IMR-90 (cell line): ENCODE measurements around the gene TAT. TPM values are rescaled to one million over a fixed set of nuclear protein-coding genes. Genes with fewer than 3 reads are reported as not detected.

Experiments used
- ATAC-seq: fragments of 200-7000 bp; cut with Tn5 transposase; 2 replicates; pipeline ENCODE4 v1.9.1; 2020; ENCODE audit warnings: low read depth, mild to moderate bottlenecking, moderate library complexity
- BruUV-seq: library from RNA; stranded (reverse); fragments of 400-500 nt; replicated peaks from 2 replicates; lab custom pipeline; 2021; lab: Mats Ljungman, UMichigan
- CTCF ChIA-PET: fragments of 300-600 bp; formaldehyde crosslinking; extraction: SDS; loops from one replicate; lab custom pipeline; 2021; ENCODE audit warnings: antibody characterized with exemption; lab: Yijun Ruan, JAX
- POLR2A ChIA-PET: fragments of 300-600 bp; sonication (Branson Sonifier 250); formaldehyde crosslinking; loops from one replicate; lab custom pipeline; 2022; ENCODE audit warnings: antibody characterized with exemption; ENCODE audit not compliant: unreplicated experiment; lab: Charles Lee
- DNase-seq: peaks from one replicate; pipeline ENCODE4 v3.0.0; 2013
- H2AFZ ChIP-seq: replicated peaks from 2 replicates; pipeline ENCODE3; 2013; ENCODE audit warnings: low read length, mild to moderate bottlenecking; ENCODE audit not compliant: poor library complexity
- H2AK5ac ChIP-seq: 2 replicates; pipeline ENCODE4 v1.6.1; 2013; ENCODE audit warnings: low read depth, low read length, inconsistent platforms
- H2AK9ac ChIP-seq: replicated peaks from 2 replicates; pipeline ENCODE3; 2013; ENCODE audit warnings: mild to moderate bottlenecking, low read depth, low read length, moderate library complexity; ENCODE audit not compliant: poor library complexity
- H2BK120ac ChIP-seq: 2 replicates; pipeline ENCODE4 v1.6.1; 2013; ENCODE audit warnings: low read depth, low read length, inconsistent platforms
- H2BK15ac ChIP-seq: 3 replicates; pipeline ENCODE4 v1.6.1; 2013; ENCODE audit warnings: low read depth, low read length, inconsistent platforms
- H2BK20ac ChIP-seq: 2 replicates; pipeline ENCODE4 v1.6.1; 2013; ENCODE audit warnings: low read depth, mild to moderate bottlenecking, inconsistent platforms, low read length, moderate library complexity
- H2BK5ac ChIP-seq: 2 replicates; pipeline ENCODE4 v1.6.1; 2013; ENCODE audit warnings: mild to moderate bottlenecking, low read depth, low read length, inconsistent platforms; ENCODE audit not compliant: poor library complexity, severe bottlenecking
- H3K14ac ChIP-seq: replicated peaks from 2 replicates; pipeline ENCODE4 v1.6.1; 2013; ENCODE audit warnings: low read depth, low read length, inconsistent platforms
- H3K18ac ChIP-seq: 2 replicates; pipeline ENCODE4 v1.6.1; 2013; ENCODE audit warnings: low read depth, low read length, control low read depth
- H3K23ac ChIP-seq: 2 replicates; pipeline ENCODE4 v1.6.1; 2013; ENCODE audit warnings: low read depth, low read length, inconsistent platforms
- H3K27ac ChIP-seq: 2 replicates; pipeline ENCODE4 v1.5.1; 2013; ENCODE audit warnings: mild to moderate bottlenecking, control low read depth, low read length; ENCODE audit not compliant: insufficient read depth
- H3K27me3 ChIP-seq: 2 replicates; pipeline ENCODE4 v1.6.1; 2013; ENCODE audit warnings: low read length; ENCODE audit not compliant: control insufficient read depth, insufficient read depth
- H3K36me3 ChIP-seq: 2 replicates; pipeline ENCODE4 v1.6.1; 2013; ENCODE audit warnings: low read length, mixed read lengths; ENCODE audit not compliant: control insufficient read depth, insufficient read depth
- H3K4ac ChIP-seq: 2 replicates; pipeline ENCODE4 v1.6.1; 2013; ENCODE audit warnings: low read depth, low read length, inconsistent platforms
- H3K4me1 ChIP-seq: 2 replicates; pipeline ENCODE4 v1.6.1; 2013; ENCODE audit warnings: low read length, mixed read lengths; ENCODE audit not compliant: control insufficient read depth, insufficient read depth
- H3K4me2 ChIP-seq: 2 replicates; pipeline ENCODE4 v1.6.1; 2013; ENCODE audit warnings: low read depth, mild to moderate bottlenecking, control low read depth, low read length, moderate library complexity
- H3K4me3 ChIP-seq: 2 replicates; pipeline ENCODE4 v1.5.1; 2013; ENCODE audit warnings: low read depth, mild to moderate bottlenecking, control low read depth, low read length, moderate library complexity; ENCODE audit not compliant: insufficient read depth
- H3K56ac ChIP-seq: 2 replicates; pipeline ENCODE4 v1.6.1; 2013; ENCODE audit warnings: low read length, inconsistent platforms; ENCODE audit not compliant: insufficient read depth; ENCODE audit errors: extremely low read depth
- H3K79me1 ChIP-seq, 2 experiments: 2 replicates each; pipeline ENCODE4 v1.6.1; 2013; ENCODE audit warnings: low read length in 2 of 2, inconsistent platforms in 1 of 2, low read depth in 1 of 2
- H3K9ac ChIP-seq: 2 replicates; pipeline ENCODE4 v1.6.1; 2013; ENCODE audit warnings: low read depth, low read length, control low read depth
- H3K9me1 ChIP-seq: 2 replicates; pipeline ENCODE4 v1.6.1; 2013; ENCODE audit warnings: low read length, inconsistent platforms; ENCODE audit not compliant: insufficient read depth
- H3K9me3 ChIP-seq: 2 replicates; pipeline ENCODE4 v1.6.1; 2013; ENCODE audit warnings: low read length; ENCODE audit not compliant: control insufficient read depth, insufficient read depth
- H4K20me1 ChIP-seq: 2 replicates; pipeline ENCODE4 v1.6.1; 2013; ENCODE audit warnings: low read length, inconsistent platforms; ENCODE audit not compliant: insufficient read depth
- H4K5ac ChIP-seq: 2 replicates; pipeline ENCODE4 v1.6.1; 2013; ENCODE audit warnings: mild to moderate bottlenecking, low read depth, low read length, control low read depth
- H4K8ac ChIP-seq, 2 experiments: 2 replicates each; pipeline ENCODE4 v1.6.1; 2013; ENCODE audit warnings: low read depth in 2 of 2, low read length in 2 of 2, control low read depth in 1 of 2, inconsistent platforms in 1 of 2
- H4K91ac ChIP-seq: 2 replicates; pipeline ENCODE4 v1.6.1; 2013; ENCODE audit warnings: low read depth, low read length, inconsistent platforms; ENCODE audit not compliant: insufficient read depth
- BHLHE40 ChIP-seq: fragments of 150-350 bp; IDR thresholded peaks from 2 replicates; pipeline ENCODE4 v1.6.1; 2016; ENCODE audit warnings: mild to moderate bottlenecking, low read depth, low read length
- CHD1 ChIP-seq: IDR thresholded peaks from 2 replicates; pipeline ENCODE4 v1.6.1; 2012; ENCODE audit warnings: low read depth, low read length, improper control_type of control experiment
- CTCF ChIP-seq: conservative IDR thresholded peaks from 2 replicates; pipeline ENCODE4 v1.5.1; 2012; ENCODE audit warnings: mild to moderate bottlenecking, low read depth, low read length, improper control_type of control experiment
- ELK1 ChIP-seq: fragments of 150-350 bp; IDR thresholded peaks from 2 replicates; pipeline ENCODE4 v1.6.1; 2016; ENCODE audit warnings: low read depth, mild to moderate bottlenecking, low read length, moderate library complexity, borderline replicate concordance
- FOS ChIP-seq: fragments of 150-350 bp; IDR thresholded peaks from 2 replicates; pipeline ENCODE4 v1.6.1; 2016; ENCODE audit warnings: low read depth, low read length
- MAFK ChIP-seq: IDR thresholded peaks from 2 replicates; pipeline ENCODE4 v1.6.1; 2012; ENCODE audit warnings: low read depth, low read length, improper control_type of control experiment
- NFE2L2 ChIP-seq: fragments of 150-350 bp; IDR thresholded peaks from 2 replicates; pipeline ENCODE4 v1.6.1; 2016; ENCODE audit warnings: low read depth, mild to moderate bottlenecking, low read length
- POLR2A ChIP-seq: IDR thresholded peaks from 2 replicates; pipeline ENCODE4 v1.6.1; 2012; ENCODE audit warnings: mild to moderate bottlenecking, low read depth, low read length
- RAD21 ChIP-seq: IDR thresholded peaks from 2 replicates; pipeline ENCODE4 v1.6.1; 2012; ENCODE audit warnings: low read length, improper control_type of control experiment
- RCOR1 ChIP-seq: IDR thresholded peaks from 2 replicates; pipeline ENCODE4 v1.6.1; 2012; ENCODE audit warnings: mild to moderate bottlenecking, low read length, improper control_type of control experiment; ENCODE audit not compliant: insufficient replicate concordance
- SMC3 ChIP-seq: fragments of 150-350 bp; IDR thresholded peaks from 2 replicates; pipeline ENCODE4 v1.6.1; 2016; ENCODE audit warnings: low read depth, mild to moderate bottlenecking, antibody characterized with exemption, low read length, moderate library complexity
- dilution Hi-C: fragments of 300-500 bp; cut with HindIII; formaldehyde crosslinking; loops from one replicate; pipeline ENCODE4 v1.14.3; 2018; ENCODE audit warnings: low sequenced_read_pairs; ENCODE audit not compliant: unreplicated experiment
- in situ Hi-C: fragments of 300-500 bp; cut with MboI; formaldehyde crosslinking; loops from 3 replicates; pipeline ENCODE4 v1.14.3; 2019; ENCODE audit warnings: low sequenced_read_pairs, inconsistent platforms, mixed read lengths
- intact Hi-C: fragments of 100-400 bp; cut with micrococcal nuclease; formaldehyde crosslinking; loops from 2 replicates; pipeline ENCODE4 v1.10.0; 2022
- polyA plus RNA-seq, 3 experiments: library from polyadenylated mRNA; depleted of rRNA; stranded (reverse); fragments of >200 nt; gene quantifications; 2 replicates each; pipeline ENCODE4 v1.2.3, GENCODE V29; 2012; ENCODE audit warnings: low replicate concordance in 1 of 3
- total RNA-seq: library from RNA; depleted of rRNA; stranded (reverse); fragments of >200 nt; gene quantifications from 2 replicates; pipeline ENCODE4 v1.2.3, GENCODE V29; 2012

Gene TAT
- total and polyA plus RNA-seq, 2 of the 4 experiments (the other 2 are of a cell fraction): not detected

- H3K18ac ChIP-seq: no peak overlapping the region
- intact Hi-C loops: no loop called here
- H3K9me1 ChIP-seq: no peaks in the 10 kb centered on the region
- H2AK9ac ChIP-seq: no peak overlapping the region
- H4K5ac ChIP-seq: no peak overlapping the region
- H2BK5ac ChIP-seq: no peak overlapping the region
- H3K4me2 ChIP-seq: no peak overlapping the region
- H3K36me3 ChIP-seq: no peaks in the 10 kb centered on the region
- no peak overlapping the region for H3K14ac ChIP-seq
- H2BK20ac ChIP-seq: no peak overlapping the region
- H4K91ac ChIP-seq: no peak overlapping the region
- no peaks in the 10 kb centered on the region for H3K79me1 ChIP-seq
- H3K4me3 ChIP-seq: no peak overlapping the region
- ChIA-PET CTCF (no interaction called here), POLR2A (no interaction called here)
- no peak overlapping the region for H2AFZ ChIP-seq
- dilution Hi-C loops: no loop called here
- H3K23ac ChIP-seq: no peak overlapping the region
- no peak overlapping the region for H3K4ac ChIP-seq
- no peak for ATAC-seq
- H3K56ac ChIP-seq: no peak overlapping the region
- H2AK5ac ChIP-seq: no peak overlapping the region
- no TSS peak for BruUV-seq
- no peak overlapping the region for H3K9ac ChIP-seq
- no peak for DNase-seq
- H3K27me3 ChIP-seq: no peaks in the 10 kb centered on the region
- H4K8ac ChIP-seq: no peak overlapping the region
- TF ChIP-seq CTCF (no peak), RAD21 (no peak), NFE2L2 (no peak), MAFK (no peak), FOS (no peak), POLR2A (no peak), CHD1 (no peak), RCOR1 (no peak), BHLHE40 (no peak), SMC3 (no peak), ELK1 (no peak)
- in situ Hi-C loops: no loop called here
- H2BK120ac ChIP-seq: no peak overlapping the region
- H3K9me3 ChIP-seq: no peaks in the 10 kb centered on the region
- H4K20me1 ChIP-seq: no peaks in the 10 kb centered on the region
- H2BK15ac ChIP-seq: no peak overlapping the region
- no peaks in the 10 kb centered on the region for H3K4me1 ChIP-seq
- no peak overlapping the region for H3K27ac ChIP-seq
Measured at GRCh38 chr16:71547168-71547567, 29.7 kb downstream of the TAT start.
